ENCODE results near the gene TUBG2.

GRCh38 chr17:42697108-42697811, 38.2 kb downstream of the TUBG2 start:
- TF ChIP-seq CTCF (IDR thresholded peaks at IDR 0.05; ENCODE audit: poor library complexity) (no peak), EZH2phosphoT487 (IDR thresholded peaks at IDR 0.05; ENCODE audit: low read depth, severe bottlenecking, unreplicated experiment) (no peak), EZH2 (IDR thresholded peaks at IDR 0.05; ENCODE audit: borderline replicate concordance) (no peak)

All from hepatocyte (in vitro differentiated cells).